Effector memory CD8-positive, alpha-beta T cell (primary cell): ENCODE results near the gene ZNF618.

Experiments
- ATAC-seq: fragments of 150-1000 bp; cut with Tn5 transposase; replicated peaks from 2 replicates; pipeline ENCODE4 v1.10.0; 2021; ENCODE audit warnings: mild to moderate bottlenecking, moderate library complexity
- DNase-seq, 3 experiments: peaks; one replicate each; pipeline ENCODE4 v3.0.0; 2021
- H3K27ac Mint-ChIP-seq, 2 donors: one replicate each; pipeline ENCODE4 v1.8.0; 2022; ENCODE audit warnings: mild to moderate bottlenecking in 2 of 2, mixed read lengths in 2 of 2, moderate library complexity in 2 of 2
- H3K27me3 Mint-ChIP-seq, 2 donors: one replicate each; pipeline ENCODE4 v1.8.0; 2022; ENCODE audit warnings: mixed read lengths in 2 of 2
- H3K36me3 Mint-ChIP-seq: one replicate; pipeline ENCODE4 v1.8.0; 2022; ENCODE audit warnings: mild to moderate bottlenecking, moderate library complexity, mixed read lengths; ENCODE audit not compliant: insufficient read depth
- H3K4me1 Mint-ChIP-seq, 2 donors: one replicate each; pipeline ENCODE4 v1.8.0; 2022; ENCODE audit warnings: low read depth in 2 of 2, mixed read lengths in 2 of 2
- H3K4me3 Mint-ChIP-seq, 2 donors: one replicate each; pipeline ENCODE4 v1.8.0; 2022; ENCODE audit warnings: mild to moderate bottlenecking in 2 of 2, mixed read lengths in 2 of 2, moderate library complexity in 2 of 2
- H3K9me3 Mint-ChIP-seq, 2 donors: one replicate each; pipeline ENCODE4 v1.8.0; 2022; ENCODE audit warnings: mixed read lengths in 2 of 2

ZNF618 gene

DNA sequence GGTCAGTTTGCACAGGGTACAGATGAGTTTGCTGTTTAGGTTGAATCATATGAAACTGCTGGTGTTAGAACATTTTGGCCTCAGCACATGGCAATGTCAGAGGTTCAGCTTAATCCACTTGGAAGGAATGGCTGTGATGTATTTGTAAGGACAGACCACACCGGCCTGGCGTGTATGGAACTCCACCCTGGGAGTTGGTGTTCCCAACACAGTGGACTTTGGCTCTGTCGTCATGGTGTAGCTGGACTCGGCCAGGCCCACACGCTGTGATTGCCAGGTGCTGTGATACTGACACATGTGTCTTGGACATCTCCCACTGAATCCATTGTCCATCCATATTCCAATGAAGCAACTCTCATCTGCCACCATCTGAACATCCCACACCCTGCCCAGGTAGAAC lies 90.3 kb downstream of the ZNF618 start:
- ATAC-seq (no peak), DNase-seq (no peak)
- no peak overlapping the region for H3K27ac Mint-ChIP-seq
- no peak overlapping the region for H3K4me3 Mint-ChIP-seq
- no peaks in the 10 kb centered on the region for H3K9me3 Mint-ChIP-seq
- no peaks in the 10 kb centered on the region for H3K36me3 Mint-ChIP-seq
- H3K27me3 Mint-ChIP-seq: peaks cover 0 to 18% of the 10 kb centered on the region in 2 donors
- no peaks in the 10 kb centered on the region for H3K4me1 Mint-ChIP-seq

DNA sequence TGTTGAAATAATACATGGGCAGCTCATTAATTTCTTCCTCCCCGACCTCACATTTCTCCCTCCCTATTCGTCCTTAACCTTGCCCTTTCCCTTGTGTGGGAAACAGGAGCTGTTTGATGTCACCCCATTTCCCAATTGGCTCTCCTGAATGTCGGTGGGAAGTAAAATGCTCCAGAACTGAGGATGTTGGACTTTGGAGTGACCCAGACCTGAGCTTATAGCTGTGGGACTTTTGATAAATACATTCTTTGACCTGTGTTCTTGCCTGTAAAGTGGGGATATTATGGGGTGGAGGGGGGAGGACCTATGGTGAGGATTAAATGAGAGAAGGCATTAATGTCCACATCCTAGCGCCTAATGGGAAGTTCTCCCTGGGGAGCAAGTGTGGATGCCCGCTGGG lies 91.3 kb downstream of the ZNF618 start:
- Mint-ChIP-seq H3K27me3 (peaks cover 0 to 18% of the 10 kb centered on the region in 2 donors), H3K36me3 (no peaks in the 10 kb centered on the region), H3K4me3 (no peak overlapping the region), H3K4me1 (no peaks in the 10 kb centered on the region), H3K27ac (no peak overlapping the region), H3K9me3 (no peaks in the 10 kb centered on the region)
- DNase-seq: no peak
- no peak for ATAC-seq

DNA sequence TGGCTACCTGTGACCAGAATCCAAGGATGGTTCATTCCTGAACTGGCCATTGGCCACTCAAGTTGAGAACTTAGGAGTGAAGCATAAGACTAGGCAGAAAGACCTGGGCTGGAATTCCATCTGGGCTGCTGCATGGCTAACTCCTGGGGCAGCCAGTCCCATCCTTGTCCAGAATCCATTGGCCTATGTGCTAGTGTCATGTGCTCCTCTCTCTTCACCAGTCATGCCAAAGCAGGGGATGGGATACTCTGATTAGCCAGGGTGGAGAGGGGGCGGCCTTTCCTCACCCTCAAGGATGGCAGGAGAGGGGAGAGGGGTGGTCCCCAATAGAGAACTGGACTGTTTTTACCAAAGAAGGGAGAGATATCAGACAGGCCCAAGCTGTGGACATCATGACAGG lies 93.2 kb downstream of the ZNF618 start:
- Mint-ChIP-seq H3K9me3 (no peaks in the 10 kb centered on the region), H3K27ac (no peak overlapping the region), H3K4me3 (no peak overlapping the region), H3K4me1 (no peaks in the 10 kb centered on the region), H3K36me3 (no peaks in the 10 kb centered on the region), H3K27me3 (peaks cover 0 to 18% of the 10 kb centered on the region in 2 donors)
- DNase-seq (no peak), ATAC-seq (no peak)

DNA sequence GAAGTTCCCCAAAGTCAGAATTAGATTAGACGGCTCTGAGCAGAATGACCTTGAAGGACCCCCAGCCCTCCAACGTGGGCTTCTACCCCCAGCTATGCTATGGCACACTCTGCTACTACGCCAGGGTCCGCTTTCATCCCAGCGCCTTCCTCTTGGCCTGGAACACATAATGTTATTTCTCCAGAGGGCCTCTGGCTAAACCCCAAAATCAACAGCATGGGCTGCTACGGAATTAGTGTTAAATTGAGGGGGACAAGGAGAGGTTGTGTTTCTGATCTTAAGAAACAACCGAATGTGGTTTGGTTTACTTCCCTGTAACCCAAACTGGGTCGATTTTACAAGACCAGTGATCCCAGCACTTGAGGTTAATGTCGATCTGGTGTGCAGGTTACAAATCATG lies 97.1 kb downstream of the ZNF618 start:
- H3K27ac Mint-ChIP-seq: no peak overlapping the region
- ATAC-seq (no peak), DNase-seq (no peak)
- H3K9me3 Mint-ChIP-seq: no peaks in the 10 kb centered on the region
- H3K27me3 Mint-ChIP-seq: peaks cover 6 to 10% of the 10 kb centered on the region in 2 donors
- H3K36me3 Mint-ChIP-seq: no peaks in the 10 kb centered on the region
- H3K4me1 Mint-ChIP-seq: no peaks in the 10 kb centered on the region
- no peak overlapping the region for H3K4me3 Mint-ChIP-seq

DNA sequence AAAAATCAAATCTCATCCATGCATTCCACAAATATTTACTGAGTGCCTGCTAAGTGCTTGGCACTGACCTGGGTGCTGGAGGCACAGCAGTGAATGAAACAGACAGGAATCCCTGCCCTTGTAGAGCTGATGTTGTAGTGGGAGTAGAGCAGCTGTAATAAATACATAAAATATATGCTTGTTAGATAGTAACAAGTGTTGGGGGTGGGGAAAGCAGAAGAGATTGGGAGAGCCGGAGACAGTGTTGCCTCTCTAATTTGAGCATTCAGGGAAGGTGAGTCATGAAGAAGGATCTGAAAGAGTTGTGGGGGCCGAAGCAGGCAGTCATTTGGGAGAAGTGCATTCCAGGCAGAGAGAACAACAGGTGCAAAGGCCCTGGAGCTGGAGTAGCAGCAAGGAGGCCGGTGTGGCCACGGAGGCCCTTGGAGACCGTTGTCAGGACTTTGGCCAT lies 97.9 kb downstream of the ZNF618 start:
- DNase-seq: no peak
- H3K27ac Mint-ChIP-seq: no peak overlapping the region
- no peaks in the 10 kb centered on the region for H3K9me3 Mint-ChIP-seq
- H3K4me3 Mint-ChIP-seq: no peak overlapping the region
- no peaks in the 10 kb centered on the region for H3K36me3 Mint-ChIP-seq
- no peak for ATAC-seq
- H3K4me1 Mint-ChIP-seq: no peaks in the 10 kb centered on the region
- peaks cover 6 to 10% of the 10 kb centered on the region in 2 donors for H3K27me3 Mint-ChIP-seq

DNA sequence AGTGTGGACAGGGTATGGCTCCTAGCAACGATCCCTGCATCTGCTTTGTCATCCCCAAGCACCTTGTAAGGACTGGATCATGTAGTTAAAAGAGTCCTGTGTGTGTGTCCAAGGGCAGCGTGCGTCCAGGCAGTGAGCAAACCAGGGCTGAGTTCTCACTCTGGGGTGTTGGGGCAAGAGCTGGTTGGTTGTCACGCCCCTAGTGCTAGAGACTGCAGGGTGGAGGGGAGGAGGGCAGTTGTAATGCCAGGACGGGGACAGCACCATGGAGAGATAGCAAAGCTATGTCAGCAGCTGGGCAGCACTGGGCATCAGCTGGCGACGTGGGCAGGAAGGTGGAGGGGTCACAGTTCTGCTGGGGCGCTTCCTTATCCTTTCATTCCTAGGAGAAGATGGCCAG lies 100.8 kb downstream of the ZNF618 start:
- no peaks in the 10 kb centered on the region for H3K36me3 Mint-ChIP-seq
- H3K27ac Mint-ChIP-seq: no peak overlapping the region
- DNase-seq (no peak), ATAC-seq (no peak)
- no peaks in the 10 kb centered on the region for H3K9me3 Mint-ChIP-seq
- no peak overlapping the region for H3K4me3 Mint-ChIP-seq
- H3K27me3 Mint-ChIP-seq: peaks cover 6 to 10% of the 10 kb centered on the region in 2 donors
- no peaks in the 10 kb centered on the region for H3K4me1 Mint-ChIP-seq

DNA sequence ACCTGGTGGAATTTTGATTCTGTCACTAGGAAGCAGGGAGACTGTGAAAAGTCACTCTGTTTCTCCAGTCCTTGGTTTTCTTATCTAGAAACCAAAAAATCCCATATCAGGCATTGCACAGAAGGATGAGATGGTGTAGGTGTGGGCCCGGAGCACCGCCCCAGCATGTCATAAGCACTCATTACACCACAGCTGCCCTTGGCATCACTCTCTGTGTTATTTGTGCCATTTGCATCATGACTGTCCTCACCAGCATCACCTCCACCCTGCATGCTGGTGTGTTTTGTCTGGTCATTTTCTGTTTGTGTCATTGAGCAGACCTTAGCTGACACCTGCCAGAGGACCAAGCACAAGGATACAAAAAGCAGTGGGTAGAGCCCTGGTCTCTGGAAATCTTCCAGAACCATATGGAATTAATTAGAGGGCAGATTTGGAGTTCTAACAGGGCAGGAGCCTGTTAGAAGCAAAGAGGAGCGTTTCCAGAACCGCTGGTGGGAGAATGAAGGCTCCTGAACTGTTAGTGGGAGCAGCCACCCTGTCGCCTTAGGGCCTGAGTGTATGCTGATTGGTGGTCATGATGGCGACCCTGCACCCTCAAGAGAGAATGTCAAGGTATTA lies 102.7 kb downstream of the ZNF618 start:
- H3K4me1 Mint-ChIP-seq: no peaks in the 10 kb centered on the region
- DNase-seq: no peak
- H3K27me3 Mint-ChIP-seq: peaks cover 6 to 10% of the 10 kb centered on the region in 2 donors
- H3K27ac Mint-ChIP-seq: no peak overlapping the region
- ATAC-seq: no peak
- no peak overlapping the region for H3K4me3 Mint-ChIP-seq
- no peaks in the 10 kb centered on the region for H3K36me3 Mint-ChIP-seq
- no peaks in the 10 kb centered on the region for H3K9me3 Mint-ChIP-seq

DNA sequence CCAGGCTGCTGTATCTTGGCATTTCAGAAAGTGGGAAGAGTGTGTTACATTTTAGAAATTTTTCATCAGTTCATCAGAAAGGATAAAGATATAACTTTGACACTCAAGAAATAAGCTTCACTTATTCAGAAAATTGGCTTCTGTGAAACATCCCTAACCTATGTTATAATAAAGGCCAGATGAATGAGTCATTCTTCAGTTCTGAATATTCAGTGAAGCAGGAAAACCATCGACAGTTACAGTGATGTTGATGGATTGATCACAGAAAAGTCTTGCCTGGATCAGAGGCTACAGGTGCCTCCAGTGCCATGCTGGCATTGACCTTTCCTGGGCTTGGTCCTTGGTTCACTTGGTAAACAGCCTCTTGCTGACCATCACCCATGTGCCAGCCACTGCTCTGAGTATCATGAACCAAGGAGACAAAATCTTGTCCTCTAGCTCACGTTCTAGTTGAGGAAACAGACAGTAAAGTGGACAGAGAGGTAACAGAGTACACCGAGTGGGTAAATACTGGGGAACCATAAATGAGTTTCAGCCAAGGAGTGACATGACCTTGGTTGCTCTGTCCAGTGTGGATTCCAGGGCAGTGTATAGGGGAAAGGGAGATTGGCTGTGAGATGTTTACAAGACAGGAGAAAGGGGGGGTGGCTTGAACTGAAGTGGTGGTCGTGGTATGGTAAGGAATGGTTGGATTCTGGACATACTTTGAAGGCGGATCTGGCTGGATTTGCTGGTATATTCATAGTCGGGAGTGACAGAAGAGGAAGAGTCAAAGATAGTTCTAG lies 103.4 kb downstream of the ZNF618 start:
- Mint-ChIP-seq H3K4me1 (no peaks in the 10 kb centered on the region), H3K4me3 (no peak overlapping the region), H3K27ac (no peak overlapping the region), H3K36me3 (no peaks in the 10 kb centered on the region), H3K27me3 (peaks cover 6 to 10% of the 10 kb centered on the region in 2 donors), H3K9me3 (no peaks in the 10 kb centered on the region)
- ATAC-seq: no peak
- DNase-seq: no peak

DNA sequence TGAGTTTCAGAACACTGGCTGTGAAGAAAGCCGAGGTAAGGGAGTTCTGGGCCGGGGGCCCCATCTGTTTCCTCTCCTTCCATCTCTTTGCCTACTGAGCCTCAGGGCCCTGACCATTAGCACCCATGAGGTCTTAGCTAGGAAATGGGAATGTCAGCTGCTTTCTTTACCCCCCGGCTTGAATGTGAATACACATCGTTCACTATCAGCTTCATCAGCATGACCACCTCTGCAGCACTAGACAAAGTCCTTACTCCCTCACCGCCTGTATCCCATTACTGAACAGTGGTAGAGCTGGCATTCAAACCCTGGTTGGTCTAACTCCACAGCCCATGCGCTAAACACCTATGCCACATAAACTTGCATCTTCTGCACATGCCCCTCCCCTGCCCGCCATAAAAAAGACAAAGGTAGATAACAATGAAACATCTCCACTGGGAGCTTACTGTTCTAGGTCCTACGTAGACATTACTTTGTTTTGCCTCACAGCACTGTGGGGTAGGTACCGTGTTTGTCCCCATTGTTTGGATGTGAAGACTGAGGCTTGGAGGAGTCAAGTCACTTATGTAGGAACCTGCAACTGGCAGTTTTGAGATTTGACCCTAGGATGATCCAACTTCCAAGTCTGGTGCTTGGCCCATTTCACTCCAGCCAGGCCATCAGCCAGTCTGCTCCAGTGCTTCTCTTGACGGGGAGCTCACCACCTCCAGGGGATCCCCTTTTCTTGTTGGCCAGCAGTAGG lies 108.7 kb downstream of the ZNF618 start:
- Mint-ChIP-seq H3K27me3 (no peaks in the 10 kb centered on the region), H3K4me3 (no peak overlapping the region), H3K9me3 (no peaks in the 10 kb centered on the region), H3K36me3 (peaks cover 3% of the 10 kb centered on the region), H3K4me1 (no peaks in the 10 kb centered on the region), H3K27ac (no peak overlapping the region)
- DNase-seq (no peak), ATAC-seq (no peak)

DNA sequence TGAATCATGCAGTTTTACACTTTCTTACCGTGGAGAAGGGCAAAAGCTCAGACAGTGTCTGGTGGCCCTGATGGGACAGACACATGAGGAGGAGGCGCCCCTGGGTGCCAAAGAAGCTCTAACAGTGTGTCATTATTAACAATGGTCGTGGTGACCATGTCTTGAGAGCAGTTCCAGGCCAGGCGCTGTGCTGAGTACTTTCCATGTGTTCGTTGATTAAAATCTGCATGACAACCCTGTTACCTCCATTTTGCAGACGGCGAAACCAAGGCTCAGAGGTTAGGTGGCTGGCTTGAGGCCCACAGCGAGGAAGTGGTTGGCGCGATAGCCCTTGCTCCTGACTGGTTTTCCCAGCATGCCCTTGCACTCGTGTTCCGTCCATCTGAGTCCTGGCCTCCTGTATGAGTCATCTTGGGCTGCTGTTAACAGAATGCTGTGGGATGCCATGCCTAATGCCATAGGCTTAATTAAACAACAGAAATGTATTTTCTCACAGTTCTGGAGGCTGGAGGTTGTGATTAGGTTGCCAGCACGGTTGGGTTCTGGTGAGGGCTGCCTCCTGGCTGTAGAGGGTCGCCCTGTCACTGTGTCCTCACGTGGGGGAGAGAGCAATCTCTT lies 110.0 kb downstream of the ZNF618 start:
- Mint-ChIP-seq H3K27ac (no peak overlapping the region), H3K4me1 (no peaks in the 10 kb centered on the region), H3K36me3 (peaks cover 3% of the 10 kb centered on the region), H3K9me3 (no peaks in the 10 kb centered on the region), H3K4me3 (no peak overlapping the region), H3K27me3 (peaks cover 0 to 8% of the 10 kb centered on the region in 2 donors)
- ATAC-seq (no peak), DNase-seq (no peak)

DNA sequence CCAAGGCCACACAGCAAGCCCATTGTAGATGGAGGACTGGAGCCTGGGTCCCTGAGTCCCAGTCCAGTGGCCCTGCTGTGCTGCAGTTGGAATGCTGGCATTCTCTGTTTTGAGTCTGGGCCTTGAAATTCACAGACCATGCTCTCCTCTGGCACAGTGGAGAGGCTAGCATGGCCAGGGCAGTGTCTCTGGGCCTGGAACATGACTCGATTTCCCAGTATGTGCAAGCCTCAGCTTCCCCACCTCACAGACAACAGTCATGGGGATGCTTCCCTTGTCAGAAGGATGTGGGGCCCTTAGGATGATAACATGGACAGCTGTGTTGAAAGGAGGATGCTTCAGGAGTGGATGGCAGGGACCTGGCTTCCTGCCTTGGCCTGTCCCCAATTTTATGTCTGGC lies 110.8 kb downstream of the ZNF618 start:
- no peak for DNase-seq
- H3K27me3 Mint-ChIP-seq: peaks cover 0 to 8% of the 10 kb centered on the region in 2 donors
- no peaks in the 10 kb centered on the region for H3K4me1 Mint-ChIP-seq
- H3K9me3 Mint-ChIP-seq: no peaks in the 10 kb centered on the region
- H3K36me3 Mint-ChIP-seq: peaks cover 3% of the 10 kb centered on the region
- no peak overlapping the region for H3K27ac Mint-ChIP-seq
- H3K4me3 Mint-ChIP-seq: no peak overlapping the region
- ATAC-seq: no peak

DNA sequence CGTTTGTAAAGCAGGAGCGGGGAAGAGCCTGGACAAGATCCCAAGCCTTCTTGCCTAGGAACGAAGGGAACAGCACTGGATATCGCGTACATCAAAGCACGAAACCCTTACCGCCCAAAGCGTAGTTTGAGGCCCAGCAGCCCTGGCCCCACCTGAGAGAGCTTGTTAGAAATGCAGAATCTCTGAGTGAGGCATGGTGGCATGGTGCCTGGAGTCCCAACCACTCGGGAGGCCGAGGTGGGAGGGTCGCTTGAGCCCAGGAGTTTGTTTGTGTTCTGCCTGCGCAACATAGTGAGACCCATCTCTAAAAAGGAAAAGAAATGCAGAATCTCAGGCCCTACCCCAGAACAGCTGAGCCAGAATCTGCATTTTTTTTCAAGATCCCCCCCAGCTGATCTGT lies 111.4 kb downstream of the ZNF618 start:
- no peaks in the 10 kb centered on the region for H3K4me1 Mint-ChIP-seq
- no peaks in the 10 kb centered on the region for H3K9me3 Mint-ChIP-seq
- ATAC-seq: no peak

DNA sequence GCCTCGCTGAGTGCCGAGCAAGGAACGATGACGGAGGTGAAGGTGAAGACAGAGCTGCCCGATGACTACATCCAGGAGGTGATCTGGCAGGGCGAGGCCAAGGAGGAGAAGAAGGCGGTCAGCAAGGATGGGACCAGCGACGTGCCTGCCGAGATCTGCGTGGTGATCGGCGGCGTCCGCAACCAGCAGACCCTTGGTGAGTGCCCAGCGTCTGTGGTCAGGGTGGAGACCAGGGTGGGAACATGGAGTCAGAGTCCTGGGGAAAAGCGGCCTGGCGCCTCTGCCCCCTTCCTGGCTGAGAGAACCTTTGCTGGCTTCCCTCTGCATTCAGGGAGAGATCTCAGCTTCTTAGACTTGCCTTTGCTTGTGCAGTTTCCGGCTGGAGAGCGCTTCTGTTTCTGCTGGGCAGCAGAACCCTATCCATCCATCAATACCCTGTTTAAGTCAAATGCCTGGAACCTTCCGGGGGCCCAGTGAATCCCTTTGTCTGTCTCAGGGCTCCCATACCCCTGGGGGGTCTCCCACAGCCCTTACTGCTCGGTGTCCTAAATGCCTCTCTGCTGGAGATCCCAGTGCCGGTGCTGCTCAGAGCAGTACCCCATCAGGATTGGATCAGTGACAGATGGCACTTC lies 112.4 kb downstream of the ZNF618 start:
- no peak overlapping the region for H3K27ac Mint-ChIP-seq
- no peak overlapping the region for H3K4me3 Mint-ChIP-seq
- DNase-seq: no peak
- ATAC-seq: no peak
- H3K36me3 Mint-ChIP-seq: peaks cover 3% of the 10 kb centered on the region
- peaks cover 3 to 6% of the 10 kb centered on the region in 2 donors for H3K4me1 Mint-ChIP-seq
- H3K27me3 Mint-ChIP-seq: peaks cover 0 to 8% of the 10 kb centered on the region in 2 donors
- no peaks in the 10 kb centered on the region for H3K9me3 Mint-ChIP-seq

More for the DNA sequence above, 111.4 kb downstream of the ZNF618 start:
- peaks cover 3% of the 10 kb centered on the region for H3K36me3 Mint-ChIP-seq
- no peak for DNase-seq
- no peak overlapping the region for H3K27ac Mint-ChIP-seq
- no peak overlapping the region for H3K4me3 Mint-ChIP-seq
- H3K27me3 Mint-ChIP-seq: peaks cover 0 to 8% of the 10 kb centered on the region in 2 donors
